Endometrial microvascular endothelial cells (primary cell): Measurements from ENCODE around the gene UBE2Q1. TPM values are rescaled to one million over a fixed set of nuclear protein-coding genes. Genes with fewer than 3 reads are reported as not detected.
"Not testable (repeated sequence)": the region's sequence is repeated elsewhere in the genome, so short reads cannot be mapped to it uniquely, and the experiment has no call there.

Experiments used
- in situ Hi-C: cut with HindIII; loops from 2 replicates; pipeline ENCODE4 v1.10.0; 2017; ENCODE audit warnings: low sequenced_read_pairs, low pct_unique_long_range_greater_than_20kb; ENCODE audit errors: inconsistent ontology term
- total RNA-seq: library from RNA; depleted of rRNA; stranded (reverse); fragments of >200 nt; gene quantifications from one replicate; pipeline ENCODE4 v1.2.3, GENCODE V29; 2015; ENCODE audit errors: inconsistent ontology term

UBE2Q1 gene
- total RNA-seq, 1 donor from 2014 or later: 34.8 TPM

GRCh38 chr1:154556422-154556821, 2.0 kb downstream of the UBE2Q1 start:
- in situ Hi-C loops: no loop called here

GRCh38 chr1:154553056-154554030, 5.1 kb downstream of the UBE2Q1 start:
- in situ Hi-C loops: no loop called here

DNA sequence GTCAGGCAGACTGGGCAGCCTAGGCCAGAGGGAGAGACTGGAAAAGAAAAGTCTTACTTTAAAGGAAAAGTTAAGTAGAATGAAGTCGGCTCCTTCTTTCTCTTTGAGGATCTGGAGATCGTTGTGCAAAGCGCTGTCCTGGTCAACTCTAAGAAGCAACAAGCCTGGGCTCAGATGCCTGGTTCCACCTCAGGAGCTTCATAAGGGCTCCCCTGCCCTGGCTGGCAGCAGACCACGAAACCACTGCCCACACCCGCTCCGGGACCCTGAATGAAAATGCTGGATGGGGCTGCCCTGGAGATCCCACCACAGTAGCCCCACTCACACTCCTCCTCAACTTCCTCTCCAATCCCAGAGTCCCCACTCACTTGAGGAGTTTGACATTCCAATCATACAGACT, 6.4 kb downstream of the UBE2Q1 start:
- in situ Hi-C loops: no loop called here

DNA sequence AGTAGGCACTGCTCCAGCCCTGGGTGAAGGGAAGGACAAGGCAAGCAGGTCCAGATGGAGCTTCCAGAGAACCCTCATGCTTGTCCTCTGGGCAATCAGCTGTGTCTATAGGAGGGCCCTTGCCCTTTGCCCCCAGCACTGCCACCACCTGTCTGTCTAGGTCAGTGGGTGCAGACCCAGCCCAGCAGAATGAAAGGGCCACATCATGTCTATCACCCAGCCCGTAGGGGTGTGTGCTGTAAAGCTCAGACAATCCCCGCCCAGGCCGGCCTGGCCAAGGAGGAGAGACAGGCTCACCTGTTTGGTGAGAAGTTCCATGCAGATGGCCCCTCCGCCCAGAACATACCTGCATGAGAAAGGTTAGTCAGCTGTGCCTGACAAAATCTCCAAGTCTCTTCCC, 7.0 kb downstream of the UBE2Q1 start:
- in situ Hi-C loops: no loop called here

DNA sequence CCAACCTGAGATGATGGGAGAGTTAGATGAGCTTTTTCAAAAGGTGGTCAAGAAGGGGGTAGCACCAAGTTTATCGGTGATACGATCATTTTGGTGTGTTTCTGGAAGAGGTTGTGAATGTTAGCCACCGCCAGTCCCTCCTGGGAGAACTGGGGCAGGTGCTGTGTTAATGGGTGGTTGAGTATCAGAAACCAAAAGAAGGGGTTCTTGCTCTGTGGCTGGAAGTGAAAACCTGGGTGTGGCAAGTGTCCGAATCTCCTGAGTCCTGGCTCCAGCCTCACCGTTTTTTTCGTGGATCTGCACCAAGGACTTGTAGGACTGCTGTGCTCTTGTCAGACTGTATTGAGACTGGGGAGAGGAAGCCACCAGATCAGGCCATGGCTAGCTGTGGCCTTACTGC, 7.8 kb downstream of the UBE2Q1 start:
- in situ Hi-C loops: no loop called here

DNA sequence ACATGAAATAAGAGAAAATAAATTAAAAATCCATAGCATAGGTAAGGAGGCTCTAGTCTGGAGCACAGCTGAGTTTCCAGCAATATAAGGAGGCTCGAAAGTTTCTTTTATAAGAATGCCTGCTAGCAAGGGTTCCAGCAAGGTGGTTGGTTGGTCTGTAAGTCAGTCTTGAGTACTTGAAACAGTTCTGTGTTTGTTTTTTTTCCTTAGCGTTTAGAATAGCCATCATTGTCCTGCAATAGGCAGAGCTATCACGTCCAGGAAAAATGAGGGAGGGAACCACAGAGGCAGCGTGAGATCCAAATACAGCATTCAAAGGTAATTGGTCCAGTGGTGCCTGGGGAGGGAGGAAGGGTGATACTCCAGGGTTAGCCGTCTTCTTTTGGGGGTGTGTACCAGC, 8.4 kb downstream of the UBE2Q1 start:
- in situ Hi-C loops: no loop called here

GRCh38 chr1:154549202-154549770, 9.2 kb downstream of the UBE2Q1 start:
- in situ Hi-C loops: no loop called here

DNA sequence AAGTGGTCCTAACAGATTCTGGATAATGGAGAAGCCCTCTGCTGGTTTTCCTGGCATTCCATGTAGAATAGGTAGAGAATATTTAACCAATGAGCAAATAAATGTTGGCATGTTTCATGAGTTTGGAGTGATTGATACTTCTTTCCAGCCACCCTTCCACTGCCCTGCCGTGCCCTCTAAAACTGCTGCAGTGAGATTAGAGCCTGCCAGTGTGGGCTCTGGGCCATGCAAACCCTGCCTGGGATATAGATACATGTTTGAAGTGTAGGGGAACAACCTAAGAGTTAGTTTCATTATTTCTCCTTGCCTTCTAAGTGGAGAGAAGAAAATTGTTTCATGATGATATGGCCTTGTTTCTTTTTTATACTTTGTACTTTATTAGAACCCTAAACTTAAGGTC, 10.4 kb downstream of the UBE2Q1 start:
- in situ Hi-C loops: no loop called here

DNA sequence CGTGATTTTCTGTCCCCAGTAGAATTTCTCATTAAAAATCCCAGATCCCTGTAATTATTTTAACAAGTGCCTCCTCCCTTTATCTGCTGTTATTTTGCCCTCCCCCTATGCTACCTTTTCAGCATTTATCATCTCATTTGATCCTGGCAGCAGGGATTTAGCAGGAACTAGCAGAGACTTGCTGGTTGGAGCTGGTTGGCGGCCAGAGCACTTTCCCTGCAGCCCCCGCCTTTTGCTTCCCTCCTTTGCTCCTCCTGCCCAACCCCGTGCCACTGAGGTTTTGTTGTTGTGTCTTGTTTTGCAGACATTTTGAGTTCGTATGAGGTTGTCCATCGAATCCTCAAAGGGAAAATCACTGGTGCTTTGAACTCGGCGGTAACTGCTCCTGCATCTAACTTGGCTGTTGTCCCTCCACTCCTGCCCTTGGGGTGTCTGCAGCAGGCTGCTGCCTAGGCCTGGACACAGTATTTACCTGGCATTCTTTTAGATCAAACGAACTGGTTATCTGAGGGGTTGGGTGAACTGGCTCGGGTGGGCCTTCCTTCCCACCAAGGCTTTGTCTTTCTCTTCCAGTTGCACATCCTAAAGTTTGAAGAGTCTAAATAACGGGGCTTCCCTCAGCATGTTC, 11.2 kb downstream of the UBE2Q1 start:
- in situ Hi-C loops: no loop called here

DNA sequence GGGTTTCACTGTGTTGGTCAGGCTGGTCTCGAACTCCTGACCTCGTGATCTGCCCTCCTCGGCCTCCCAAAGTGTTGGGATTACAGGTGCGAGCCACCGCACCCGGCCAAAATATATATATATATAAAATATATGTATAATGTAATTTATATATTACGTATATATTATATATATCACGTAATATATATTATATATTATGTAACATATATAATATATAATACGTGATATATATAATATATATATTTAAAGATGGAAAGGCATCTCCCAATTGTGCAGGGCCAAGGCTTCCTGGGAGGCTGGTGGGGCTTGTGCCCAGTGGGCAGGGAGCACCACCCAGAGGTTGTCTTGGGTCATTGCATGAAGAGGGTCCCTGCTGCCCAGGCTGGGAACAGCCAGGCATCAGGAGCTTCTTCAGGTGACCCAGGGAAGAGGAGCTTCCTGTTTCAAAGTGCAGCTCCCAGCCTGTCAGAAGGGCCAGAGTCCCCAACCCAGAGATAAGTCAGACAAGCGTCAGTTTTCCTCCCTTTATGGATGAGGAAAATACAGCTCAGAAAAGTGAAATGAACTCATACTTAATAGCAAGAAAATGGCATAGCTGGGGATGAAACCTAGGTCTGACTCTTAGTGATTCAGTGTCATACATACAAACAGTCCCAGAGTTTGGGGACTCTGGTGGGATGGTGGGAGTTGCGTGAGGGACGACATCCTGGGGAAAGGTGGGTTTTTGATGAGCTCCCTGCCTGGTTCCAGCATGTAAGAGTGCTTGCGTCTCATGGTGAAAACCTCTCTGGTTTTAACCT, 12.0 kb downstream of the UBE2Q1 start:
- in situ Hi-C loops: no loop called here

- in situ Hi-C loops: no loop called here
These were observed 17.2 kb downstream of the UBE2Q1 start for GRCh38 chr1:154541231-154541630.

GRCh38 chr1:154539486-154540483, 18.7 kb downstream of the UBE2Q1 start:
- in situ Hi-C loops: no loop called here

DNA sequence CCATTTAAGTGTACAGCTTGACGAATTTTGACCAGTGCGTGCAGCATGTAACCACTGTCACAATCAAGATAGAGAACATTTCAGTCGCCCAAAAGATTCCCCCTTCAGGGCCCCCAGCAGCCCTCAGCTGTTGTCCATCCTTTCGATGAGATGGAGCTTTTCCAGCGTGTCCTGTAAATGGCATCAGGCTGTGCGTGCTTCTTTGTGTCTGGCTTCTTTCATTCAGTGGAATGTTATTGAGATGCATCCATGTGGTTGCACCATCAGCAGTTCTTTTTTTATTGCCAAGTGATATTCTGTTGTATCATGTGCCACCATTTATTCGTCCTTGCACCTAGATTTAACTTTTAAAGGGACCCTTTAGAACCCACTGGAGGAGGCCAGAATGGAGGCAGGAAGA, 21.9 kb downstream of the UBE2Q1 start:
- in situ Hi-C loops: no loop called here

DNA sequence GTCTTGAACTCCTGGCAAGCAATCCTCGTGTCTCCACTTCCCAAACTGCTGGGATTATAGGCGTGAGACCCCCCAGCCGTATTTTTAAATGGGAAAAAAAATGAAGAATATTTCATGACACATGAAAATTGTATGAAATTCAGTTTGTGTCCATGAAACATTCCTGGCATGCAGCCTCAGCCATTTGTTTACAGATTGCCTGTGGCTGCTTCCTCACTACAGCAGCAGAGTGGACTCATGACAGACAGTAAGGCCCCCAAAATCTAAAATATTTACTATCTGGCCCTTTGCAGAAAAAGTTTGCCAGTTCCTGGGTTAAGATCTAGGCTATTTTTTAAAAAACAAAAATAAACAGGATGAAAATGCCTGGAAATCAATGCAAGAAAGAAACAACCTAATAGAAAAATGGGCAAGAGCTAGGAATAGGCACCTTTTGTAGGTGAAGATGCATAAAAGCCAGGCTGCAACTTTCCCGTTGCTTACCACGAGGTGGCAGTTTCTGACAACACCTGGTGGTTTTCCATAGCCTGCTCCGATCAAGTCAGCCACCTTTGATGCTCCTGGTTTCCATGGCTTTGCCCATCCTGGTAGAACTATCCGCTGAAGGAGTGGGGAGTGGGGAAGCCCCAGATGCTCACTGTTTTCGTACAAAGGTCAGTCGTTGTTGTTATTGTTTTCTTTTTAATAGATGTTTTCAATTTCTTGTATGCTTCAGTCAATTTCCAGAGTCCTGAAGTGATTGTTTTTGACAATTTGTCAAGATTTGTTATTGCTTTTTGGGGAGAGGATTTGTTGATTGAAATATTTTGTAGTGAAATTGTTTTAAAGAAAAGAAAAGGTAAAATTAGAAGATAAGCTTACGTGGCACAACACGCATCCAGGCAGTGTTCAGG, 24.3 kb downstream of the UBE2Q1 start:
- in situ Hi-C loops: no loop called here

DNA sequence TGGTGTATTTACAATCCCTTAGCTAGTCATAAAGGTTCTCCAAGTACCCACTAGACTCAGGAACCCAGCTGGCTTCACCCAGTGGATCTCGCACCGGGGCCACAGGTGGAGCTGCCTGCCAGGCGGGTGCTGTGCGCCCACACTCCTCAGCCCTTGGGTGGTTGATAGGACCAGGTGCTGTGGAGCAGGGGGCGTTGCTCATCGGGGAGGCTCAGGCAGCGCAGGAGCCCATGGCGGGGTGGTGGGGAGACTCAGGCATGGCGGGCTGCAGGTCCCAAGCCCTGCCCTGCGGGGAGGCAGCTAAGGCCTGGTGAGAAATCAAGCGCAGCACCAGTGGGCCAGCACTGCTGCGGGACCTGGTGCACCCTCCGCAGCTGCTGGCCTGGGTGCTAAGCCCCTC, 26.5 kb downstream of the UBE2Q1 start:
- in situ Hi-C loops: not testable (repeated sequence)

DNA sequence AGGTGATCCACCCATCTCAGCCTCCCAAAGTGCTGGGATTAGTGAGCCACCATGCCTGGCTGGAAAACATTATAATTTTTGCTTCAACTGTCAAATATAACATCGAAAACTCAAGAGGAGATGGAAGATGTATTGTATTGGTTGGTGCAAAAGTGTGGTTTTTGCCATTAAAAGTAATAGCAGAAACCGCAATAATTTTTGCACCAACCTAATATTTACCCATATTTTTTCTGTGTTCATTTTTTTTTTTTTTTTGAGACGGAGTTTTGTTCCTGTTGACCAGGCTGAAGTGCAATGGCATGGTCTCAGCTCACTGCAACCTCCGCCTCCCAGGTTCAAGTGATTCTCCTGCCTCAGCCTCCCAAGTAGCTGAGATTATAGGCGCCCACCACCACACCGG, 29.2 kb downstream of the UBE2Q1 start:
- in situ Hi-C loops: no loop called here

DNA sequence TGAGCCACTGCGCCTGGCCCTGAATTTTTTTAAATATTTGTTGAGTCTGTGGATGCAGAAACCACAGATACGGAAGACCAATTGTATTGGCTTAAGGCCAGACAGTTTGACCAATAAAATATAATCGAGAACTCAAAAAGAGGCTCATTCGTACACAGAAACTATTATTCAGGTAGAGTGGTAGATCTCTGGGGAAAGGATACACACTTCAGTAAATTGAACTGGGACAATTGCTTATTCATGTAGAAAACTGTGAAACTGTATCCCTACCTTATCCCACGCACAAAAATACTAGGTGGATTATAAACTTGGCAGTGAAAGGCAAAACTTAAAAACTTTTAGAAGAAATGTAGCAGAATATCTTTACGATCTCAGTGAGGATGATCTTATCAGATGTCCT, 31.3 kb downstream of the UBE2Q1 start:
- in situ Hi-C loops: no loop called here
